Measurements from ENCODE around the gene NXNL2.

Gene NXNL2

DNA sequence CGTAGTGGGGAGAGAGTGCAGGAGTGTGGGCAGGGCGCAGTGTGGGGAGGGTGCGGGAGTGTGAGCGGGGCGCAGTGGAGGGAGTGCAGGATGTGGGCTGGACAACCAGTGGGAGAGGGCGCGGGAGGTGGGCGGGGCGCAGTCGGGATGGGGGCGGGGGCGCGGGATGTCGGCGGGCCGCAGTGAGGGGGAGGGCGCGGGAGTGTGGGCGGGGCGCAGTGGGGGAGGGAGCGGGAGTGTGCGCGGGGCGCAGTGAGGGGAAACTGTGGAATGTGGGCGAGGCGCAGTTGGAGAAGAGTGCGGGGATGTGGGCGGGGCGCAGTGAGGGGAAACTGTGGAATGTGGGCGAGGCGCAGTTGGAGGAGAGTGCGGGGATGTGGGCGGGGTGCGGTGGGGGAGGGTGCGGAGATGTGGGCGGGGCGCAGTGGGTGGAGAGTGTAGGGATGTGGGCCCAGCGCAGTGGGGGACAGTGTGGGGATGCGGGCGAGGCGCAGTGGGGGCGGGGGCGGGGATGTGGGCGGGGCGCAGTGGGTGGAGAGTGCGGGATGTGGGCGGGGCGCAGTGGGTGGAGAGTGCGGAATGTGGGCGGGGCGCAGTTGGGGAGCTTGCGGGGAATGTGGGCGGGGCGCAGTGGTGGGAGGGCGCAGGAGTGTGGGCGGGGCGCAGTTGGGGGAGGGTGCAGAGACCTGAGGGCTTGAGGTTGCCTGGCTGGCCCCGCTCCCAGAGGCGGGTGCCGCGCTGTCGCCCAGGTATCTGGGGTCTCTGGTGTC is at the start of gene NXNL2:
Gene NXNL2, plus strand, starts transcription at position 723 of the 770 bp plus-strand sequence. CDS start 257 bp downstream, outside the sequence.
- DNase-seq (ENCODE audit: low spot score) = peak; percentile 93

DNA sequence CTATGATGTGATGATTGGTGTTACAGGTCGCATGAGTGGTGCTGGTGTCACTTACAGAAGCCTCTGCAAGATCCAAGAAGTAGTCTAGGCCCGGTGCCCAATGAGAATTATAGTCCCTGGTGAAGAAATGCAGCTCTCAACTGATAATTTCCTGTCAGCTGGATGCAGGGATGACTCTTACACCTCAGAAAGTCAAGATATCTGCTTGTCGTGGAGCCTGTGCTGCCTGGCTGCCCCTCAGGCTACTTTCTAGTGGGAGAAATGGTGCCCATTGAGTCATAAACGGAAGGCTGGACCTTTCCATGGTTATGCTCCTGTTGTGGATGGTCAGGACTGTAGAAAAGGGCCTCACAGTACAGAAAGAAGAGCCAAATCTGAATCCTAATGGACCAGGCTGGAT is 46.8 kb upstream of the NXNL2 start:
- DNase-seq (ENCODE audit: low spot score) = no peak

DNA sequence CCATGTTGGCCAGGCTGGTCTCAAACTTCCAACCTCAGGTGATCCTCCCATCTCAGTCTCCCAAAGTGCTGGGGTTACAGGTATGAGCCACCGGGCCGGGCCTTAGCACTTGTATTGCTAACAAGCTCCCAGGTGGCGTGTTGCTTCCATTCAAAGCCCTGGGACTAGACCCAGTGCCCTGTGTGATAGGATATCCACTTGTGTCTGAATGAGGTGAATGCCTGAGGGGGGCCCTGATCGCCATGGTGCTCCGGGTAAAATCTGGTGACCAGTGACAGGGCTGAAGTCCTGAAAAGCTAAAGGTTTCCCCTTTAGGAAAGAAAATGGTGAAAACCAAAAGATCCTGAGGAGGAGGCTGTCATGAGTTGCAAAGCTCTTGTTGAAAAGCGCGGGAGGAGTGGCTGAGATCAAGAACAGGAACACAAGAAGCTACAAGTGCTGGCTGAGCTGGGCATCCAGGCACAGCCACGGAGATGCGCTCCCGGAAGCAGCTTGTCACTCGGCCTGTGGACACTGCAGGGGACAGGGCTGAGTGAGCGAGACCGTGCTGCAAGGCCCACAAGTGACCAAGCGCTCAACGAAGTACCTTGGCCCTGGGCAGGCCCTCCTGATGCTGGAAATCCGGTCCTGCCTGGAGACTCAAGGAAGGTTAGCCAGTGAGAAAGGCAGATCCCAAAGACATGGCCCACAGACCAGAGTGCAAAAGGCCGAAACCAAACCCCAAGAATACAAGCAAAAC is 39.8 kb upstream of the NXNL2 start:
- no peak for DNase-seq (ENCODE audit: low spot score)

DNA sequence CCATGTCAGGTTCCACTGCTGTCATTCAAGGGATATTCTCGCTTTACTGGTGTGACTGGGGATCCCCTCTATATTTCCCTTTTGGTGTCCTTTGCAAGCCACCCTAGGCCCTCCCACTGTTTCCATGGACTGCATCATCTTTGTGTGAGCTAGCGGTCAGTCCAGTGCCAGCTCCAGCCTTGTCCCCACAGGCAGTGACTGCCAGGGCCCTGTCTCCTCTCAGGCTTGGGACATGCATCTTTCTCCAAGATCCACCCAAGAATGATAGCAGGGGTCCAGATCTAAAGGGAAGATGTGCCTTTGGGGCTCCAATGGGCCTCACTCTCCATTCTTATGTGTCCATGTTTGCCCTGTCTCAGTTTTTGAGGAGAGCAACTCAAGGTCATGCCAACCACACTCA is 37.8 kb upstream of the NXNL2 start:
- no peak for DNase-seq (ENCODE audit: low spot score)

DNA sequence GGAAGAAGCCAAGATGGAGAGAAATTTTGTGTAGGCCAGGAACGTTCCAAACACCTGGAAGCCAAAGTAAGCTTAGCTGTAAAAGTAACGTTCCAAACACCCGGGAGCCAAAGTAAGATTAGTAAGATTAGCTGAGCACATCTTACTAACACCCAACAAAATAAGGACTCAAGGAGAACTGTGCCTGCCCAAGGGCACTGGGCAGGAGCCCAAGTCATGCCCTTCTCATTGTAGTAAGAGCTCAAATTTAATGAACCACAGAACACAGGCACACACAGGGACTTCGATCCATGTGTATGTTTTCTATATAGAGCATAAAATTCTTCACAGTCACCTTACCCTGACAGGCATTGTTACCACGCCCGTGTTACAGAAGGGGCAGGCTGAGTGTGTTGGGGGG is 36.1 kb upstream of the NXNL2 start:
- no peak for DNase-seq (ENCODE audit: low spot score)

DNA sequence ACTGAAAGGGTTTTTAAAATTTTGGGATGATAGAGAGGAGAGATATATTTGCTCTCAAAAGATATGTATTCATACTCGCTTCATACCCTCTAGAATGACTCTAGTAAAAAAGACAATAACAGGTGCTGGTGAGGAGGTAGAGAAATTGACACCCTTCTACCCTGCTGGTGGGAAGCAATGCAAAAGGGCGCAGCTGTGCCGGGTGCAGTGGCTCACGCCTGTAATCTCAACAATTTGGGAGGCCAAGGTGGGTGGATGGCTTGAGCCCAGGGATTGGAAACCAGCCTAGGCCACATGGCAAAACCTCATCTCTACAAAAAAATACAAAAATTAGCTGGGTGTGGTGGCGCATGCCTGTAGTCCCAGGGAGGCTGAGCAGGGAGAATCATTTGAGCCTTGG is 33.9 kb upstream of the NXNL2 start:
- DNase-seq (ENCODE audit: low spot score) = no peak

DNA sequence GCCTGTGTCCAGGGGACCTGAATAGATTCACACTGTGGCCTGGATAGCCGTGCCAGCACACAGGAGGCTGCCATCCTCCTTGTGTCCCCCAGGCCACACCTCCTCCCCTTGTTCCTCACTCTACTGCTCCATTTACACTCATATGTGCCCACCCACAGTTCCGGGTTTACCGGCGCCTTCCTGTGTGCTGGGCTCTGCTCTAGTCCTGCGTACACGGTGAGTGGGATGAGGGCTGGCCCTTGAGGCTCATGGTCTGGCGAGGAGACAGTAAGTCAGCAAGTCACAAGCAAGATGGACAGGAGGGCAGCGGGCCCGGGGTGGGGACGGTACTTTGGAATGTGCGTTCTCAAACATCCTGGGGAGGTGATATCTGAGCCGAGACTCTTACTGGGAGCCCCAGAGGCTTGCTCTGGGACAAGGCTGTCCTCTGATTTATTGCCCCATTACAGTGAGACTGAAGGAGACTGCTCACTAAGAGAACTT is 32.4 kb upstream of the NXNL2 start:
- no peak for DNase-seq (ENCODE audit: low spot score)

DNA sequence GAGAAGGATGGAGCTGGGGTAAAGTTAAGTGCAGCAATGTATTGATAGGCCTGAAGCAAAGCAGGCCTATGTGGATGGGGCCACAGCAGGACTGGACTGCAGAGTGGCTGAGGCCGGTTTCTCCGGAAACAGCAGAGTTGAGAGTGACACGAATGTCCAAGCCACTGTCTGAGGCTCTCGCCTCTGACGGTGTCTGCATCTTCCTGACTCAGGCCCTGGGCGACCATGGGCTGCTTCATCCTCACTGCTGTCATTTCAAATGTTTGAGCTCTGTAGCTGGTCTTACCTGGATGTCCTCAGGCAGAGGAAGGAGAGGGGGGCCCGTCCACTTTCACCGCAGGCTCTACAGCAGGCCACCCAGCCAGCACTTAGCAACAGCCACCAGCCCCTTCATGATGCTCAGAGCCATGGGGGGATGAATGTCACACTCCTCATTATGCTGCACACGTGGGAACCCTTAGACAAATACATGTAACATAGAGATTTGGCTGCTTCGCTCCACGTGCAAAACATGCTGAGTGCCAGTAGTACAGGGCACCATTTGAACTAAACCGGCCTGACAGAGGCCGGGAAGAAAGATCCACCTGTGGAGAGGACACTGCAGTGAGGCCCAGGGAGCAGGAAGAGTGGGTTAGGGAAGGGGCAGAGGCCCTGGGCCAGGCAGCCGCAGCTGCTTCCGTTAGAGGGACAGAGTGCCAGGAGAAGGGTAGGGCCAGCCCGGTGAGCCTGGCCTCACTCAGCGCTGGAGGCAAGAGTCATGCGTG is 31.7 kb upstream of the NXNL2 start:
- no peak for DNase-seq (ENCODE audit: low spot score)

DNA sequence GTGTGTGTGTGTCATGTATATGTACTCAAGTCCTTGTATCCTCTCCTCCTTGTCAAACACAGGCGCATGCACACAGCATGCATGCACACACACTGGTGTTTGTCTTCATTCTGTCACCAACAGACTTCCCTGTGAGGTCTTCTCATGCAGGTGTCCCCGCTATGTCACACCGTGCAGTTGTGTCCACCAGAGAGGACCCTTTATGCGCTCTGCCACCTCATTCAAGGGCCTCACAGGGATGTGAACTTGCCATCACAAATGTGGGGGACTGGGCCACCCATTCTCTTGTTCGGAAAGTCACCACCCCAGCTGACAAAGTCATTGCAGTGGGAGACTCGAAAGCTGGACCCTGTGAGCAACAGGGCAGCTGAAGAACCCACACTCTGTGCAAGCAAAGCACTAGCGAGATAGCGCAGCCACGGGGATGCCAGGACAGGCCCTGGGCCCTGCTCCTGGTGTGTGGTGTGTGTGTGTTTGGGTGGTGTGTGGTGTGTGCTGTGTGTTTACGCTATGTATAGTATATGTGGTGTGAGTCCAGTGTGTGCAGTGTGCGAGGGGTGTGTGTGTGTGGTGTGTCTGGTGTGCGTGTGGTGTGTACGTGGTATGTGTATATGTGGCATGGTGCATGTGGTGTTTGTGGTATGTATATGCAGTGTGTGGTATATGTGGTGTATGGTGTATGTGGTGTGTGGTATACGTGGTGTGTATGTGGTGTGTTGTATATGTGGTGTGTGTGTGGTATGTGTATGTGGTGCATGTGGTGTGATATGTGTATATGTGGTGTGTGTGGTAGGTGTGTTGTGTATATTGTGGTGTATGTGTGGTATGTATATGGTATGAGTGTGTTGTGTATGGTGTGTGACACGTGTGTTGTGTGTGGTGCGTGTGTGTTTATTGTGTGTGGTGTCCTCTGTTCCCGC is 30.9 kb upstream of the NXNL2 start:
- no peak for DNase-seq (ENCODE audit: low spot score)

DNA sequence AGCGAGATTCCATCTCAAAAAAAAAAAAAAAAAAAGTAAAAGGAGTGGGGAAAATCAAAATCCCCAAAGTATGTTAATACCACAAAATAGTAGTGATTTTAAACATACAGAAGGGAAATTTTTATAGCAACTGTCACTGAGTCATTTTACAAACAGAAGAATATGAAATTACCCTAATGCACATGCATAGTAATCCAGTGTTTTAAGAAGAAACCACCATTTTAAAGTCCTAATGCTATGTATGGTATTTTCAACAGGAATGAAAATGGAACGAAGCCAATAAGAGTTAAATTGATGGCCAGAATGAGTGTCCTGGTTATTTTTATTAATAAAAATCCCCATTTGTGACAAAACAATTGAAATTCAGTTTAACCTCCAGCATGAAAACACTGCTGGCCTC is 26.7 kb upstream of the NXNL2 start:
- DNase-seq (ENCODE audit: low spot score) = no peak

DNA sequence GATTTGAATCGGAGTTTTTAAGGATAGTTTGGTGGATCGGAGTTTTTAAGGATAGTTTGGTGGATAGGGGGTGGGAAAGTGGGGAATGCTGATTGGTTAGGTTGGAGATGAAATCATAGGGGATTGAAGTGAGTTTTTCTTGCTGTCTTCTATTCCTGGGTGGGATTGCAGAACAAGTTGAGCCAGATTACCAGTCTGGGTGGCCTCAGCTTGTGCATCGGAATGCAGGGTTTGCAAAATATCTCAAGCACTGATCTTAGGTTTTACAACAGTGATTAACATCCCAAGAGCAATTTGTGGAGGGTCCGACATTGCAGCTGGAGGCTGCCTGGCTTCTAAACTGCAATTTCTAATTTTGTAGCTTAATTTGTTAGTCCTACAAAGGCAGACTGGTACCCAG is 23.1 kb upstream of the NXNL2 start:
- DNase-seq (ENCODE audit: low spot score) = no peak

DNA sequence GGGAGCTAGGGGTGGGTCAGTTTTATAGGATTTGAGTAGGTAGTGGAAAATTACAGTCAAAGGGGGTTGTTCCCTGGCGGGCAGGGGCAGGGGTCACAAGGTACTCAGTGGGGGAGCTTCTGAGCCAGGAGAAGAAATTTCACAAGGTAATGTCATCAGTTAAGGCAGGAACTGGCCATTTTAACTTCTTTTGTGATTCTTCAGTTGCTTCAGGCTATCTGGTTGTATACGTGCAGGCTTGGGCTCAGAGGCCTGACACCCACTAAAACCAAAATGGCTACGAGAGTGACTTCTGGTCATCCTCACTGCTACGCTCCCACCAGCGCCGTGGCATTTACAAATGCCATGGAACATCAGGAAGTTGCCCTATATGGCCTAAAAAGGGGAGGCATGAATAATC is 20.7 kb upstream of the NXNL2 start:
- no peak for DNase-seq (ENCODE audit: low spot score)

DNA sequence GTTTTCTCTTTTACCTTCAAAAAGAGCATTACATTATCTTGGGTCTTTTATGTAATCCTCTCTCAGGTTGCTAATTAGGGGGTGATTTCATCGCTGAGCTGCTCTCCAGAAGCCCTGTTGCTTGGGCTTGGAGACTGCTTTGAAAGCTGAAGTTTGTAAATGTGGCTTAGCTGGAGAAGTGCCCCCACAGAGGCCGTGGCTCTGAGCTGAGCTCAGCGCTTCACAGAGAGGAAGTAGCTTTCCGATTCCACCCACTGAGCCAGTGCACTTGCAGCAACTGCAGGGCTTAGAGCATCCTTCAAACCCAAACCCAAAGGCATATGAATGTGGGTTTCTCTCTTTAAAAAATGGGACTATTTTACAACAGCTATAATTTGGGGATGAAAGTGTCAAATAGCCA is 13.7 kb upstream of the NXNL2 start:
- DNase-seq (ENCODE audit: low spot score) = no peak

DNA sequence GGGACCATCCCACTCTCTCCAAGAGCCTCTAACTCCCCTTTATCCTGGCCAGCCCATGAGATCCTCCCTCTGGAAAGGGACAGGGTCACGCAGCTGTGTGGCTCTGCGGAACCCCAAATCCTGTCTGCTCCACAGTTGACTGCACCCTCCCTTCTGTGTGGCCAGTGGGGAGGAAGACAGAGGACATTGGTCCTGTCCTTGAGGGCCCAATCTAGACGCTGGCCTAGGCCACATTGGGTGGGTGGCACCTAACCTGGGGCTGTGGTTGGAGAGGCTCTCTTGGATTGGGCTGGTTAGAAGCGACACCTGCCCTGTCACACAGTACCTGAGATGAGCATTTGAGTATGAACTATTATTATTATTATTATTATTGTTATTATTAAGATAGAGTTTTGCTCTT is 12.6 kb upstream of the NXNL2 start:
- DNase-seq (ENCODE audit: low spot score) = no peak

DNA sequence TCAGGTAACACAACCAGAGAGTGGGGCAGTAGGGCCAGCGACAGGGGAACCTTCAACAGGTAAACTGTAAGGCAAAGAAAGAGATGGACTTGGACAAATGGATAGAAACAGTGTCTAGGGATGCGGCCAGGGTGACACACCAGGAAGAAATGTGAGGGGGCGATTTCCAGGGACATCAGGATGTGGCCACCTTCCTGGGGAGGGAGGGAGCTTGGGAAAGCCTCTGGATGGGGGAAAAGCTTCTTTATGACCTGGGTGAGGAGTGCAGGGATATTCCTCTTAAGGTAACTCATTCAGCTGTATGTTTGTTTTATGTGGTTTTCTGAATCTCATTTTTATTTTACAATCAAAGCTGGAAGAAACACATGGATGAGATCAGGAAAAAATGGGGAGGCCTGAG is 11.9 kb upstream of the NXNL2 start:
- no peak for DNase-seq (ENCODE audit: low spot score)

DNA sequence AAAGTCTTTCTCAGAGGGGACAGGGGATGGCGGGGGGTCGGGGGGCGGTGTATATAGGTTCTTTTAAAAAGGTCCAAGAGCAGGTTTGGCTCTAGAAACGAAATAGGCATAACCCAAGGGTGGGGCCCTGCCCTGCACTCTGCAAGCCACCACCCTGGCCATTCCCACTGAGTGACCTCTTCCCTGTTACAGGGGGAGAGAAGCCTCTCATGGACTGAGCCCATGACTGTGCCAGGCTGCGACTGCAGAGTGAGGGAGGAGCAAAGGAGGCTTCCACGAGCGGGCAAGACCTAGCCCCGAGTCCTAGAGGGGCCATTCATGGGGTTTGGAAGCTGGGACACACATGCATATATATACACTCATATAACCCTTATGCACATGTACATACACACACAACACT is 10.1 kb upstream of the NXNL2 start:
- DNase-seq (ENCODE audit: low spot score) = no peak

DNA sequence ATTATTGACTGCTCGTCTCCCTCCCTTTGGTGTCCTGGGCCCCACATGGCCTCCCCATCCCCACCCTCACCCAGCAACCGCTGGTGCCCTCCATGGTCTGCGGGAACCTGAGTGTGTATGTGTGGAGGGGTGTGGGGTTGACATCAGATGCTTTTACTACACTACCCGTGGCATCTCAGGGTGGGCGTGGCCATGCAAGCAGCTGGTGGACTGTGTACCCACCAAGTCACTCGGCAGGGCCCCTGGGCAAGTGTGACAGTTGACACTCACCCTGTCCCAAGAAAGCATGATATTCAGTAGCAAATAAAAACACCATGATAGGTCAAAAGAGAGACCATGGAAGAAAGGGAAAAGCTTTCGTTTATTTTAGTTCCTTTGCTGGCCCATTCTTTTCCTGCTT is 7.4 kb upstream of the NXNL2 start:
- DNase-seq (ENCODE audit: low spot score) = no peak

DNA sequence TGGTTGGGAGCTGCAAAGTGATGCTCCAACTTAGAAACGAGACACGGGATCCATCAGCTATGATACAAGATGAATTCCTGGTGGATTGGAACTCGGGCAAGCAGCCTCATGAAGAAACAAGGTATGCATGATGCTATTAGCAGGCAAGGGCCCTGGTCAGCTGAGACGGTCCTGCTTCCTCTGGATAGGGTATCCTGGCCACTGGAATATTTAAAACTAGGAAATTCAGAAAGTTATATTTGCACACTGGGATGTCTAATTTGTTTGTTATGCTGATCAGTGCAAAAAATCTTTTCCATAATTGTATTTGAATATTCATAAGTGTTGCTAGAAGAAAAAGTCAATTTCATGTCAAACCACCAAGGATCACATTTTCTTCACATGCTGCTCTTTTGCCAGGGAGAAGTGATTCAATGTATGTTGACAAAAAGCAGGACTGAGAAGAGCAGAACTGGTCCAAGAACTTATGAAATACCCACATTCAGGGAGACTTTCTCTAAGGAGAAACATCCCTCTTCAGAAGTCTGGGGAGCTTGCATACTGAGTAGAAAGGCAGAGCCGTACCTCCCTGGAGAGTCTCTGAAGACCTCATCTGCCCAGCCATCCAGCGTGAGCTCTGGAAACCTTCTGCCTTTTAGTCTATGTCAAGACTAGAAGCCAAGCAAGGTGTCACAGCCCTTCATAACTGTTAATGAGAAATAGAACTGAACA is 6.7 kb upstream of the NXNL2 start:
- no peak for DNase-seq (ENCODE audit: low spot score)

DNA sequence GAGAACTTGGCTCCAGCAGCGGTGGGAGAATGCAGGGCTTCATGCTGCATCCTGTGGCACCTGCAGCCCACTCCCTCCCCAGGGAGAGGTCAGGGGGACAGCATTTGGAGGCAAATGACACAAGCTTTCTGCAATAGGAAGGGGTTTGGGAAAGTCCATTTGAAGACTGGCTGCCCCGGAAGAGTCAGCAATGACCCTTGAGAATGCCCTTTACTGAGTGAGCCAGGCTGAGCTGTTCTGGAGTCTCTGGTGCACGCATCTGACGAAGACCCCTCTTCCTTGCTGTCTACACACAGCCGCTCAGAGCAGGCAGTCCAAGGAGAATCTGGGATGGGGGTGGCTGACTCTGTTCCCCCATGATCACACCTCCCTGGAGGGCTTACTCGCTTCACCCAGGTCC is 5.5 kb upstream of the NXNL2 start:
- no peak for DNase-seq (ENCODE audit: low spot score)

DNA sequence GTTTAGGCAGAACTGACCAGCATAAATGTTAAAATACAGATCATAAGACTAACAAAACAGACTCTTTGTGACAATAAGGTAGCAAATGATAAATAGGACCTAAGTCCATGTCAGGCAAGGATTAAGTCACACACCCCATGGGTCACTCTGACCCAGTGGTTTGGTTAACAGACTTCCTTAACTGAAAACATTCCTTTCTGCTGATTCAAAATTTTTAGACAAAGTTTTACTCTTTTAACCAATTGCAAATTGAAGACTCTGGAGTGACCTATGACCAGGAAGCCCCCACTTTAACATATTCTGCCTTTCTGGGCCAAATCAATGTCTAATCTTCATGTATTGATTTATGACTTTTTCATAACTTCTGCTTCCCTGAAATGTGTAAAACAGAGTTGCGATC is 4.9 kb upstream of the NXNL2 start:
- DNase-seq (ENCODE audit: low spot score) = peak; percentile 57

Measured in AG08396 (cell line).